WTC11 (cell line): ENCODE results near the gene FGFBP1. TPM values are rescaled to one million over a fixed set of nuclear protein-coding genes. Genes with fewer than 3 reads are reported as not detected.

ENCODE experiments used
- ATAC-seq: fragments of 200-7000 bp; cut with Tn5 transposase; 2 replicates; pipeline ENCODE4 v1.10.0; 2021; ENCODE audit warnings: mild to moderate bottlenecking, moderate library complexity
- CTCF ChIA-PET: fragments of 300-600 bp; sonication (Branson Sonifier 250); formaldehyde crosslinking; loops from one replicate; lab custom pipeline; 2021; ENCODE audit warnings: antibody characterized with exemption; lab: Charles Lee
- POLR2A ChIA-PET: fragments of 350-600 bp; sonication (Branson Sonifier 250); formaldehyde crosslinking; loops from one replicate; lab custom pipeline; 2021; ENCODE audit warnings: antibody characterized with exemption; lab: Charles Lee
- DNase-seq: peaks from one replicate; pipeline ENCODE4 v3.0.0; 2021; ENCODE audit warnings: low spot score
- H3K27ac Mint-ChIP-seq: 2 replicates; pipeline ENCODE4 v1.8.0; 2021; ENCODE audit warnings: mixed read lengths
- H3K27me3 Mint-ChIP-seq: 2 replicates; pipeline ENCODE4 v1.8.0; 2021; ENCODE audit warnings: low read depth, mild to moderate bottlenecking, moderate library complexity, mixed read lengths
- H3K36me3 Mint-ChIP-seq: 2 replicates; pipeline ENCODE4 v1.8.0; 2021; ENCODE audit warnings: mixed read lengths
- H3K4me1 Mint-ChIP-seq: 2 replicates; pipeline ENCODE4 v1.8.0; 2022; ENCODE audit warnings: mixed read lengths
- H3K4me3 Mint-ChIP-seq: 2 replicates; pipeline ENCODE4 v1.8.0; 2021; ENCODE audit warnings: mild to moderate bottlenecking, moderate library complexity, mixed read lengths
- H3K9me3 Mint-ChIP-seq: 2 replicates; pipeline ENCODE4 v1.8.0; 2021; ENCODE audit warnings: mixed read lengths
- E2F5 ChIP-seq: sonication (generic); formaldehyde crosslinking; IDR thresholded peaks from 2 replicates; pipeline ENCODE4 v1.8.1; 2022; ENCODE audit warnings: mild to moderate bottlenecking, moderate library complexity, missing genetic modification reagents
- ERG ChIP-seq: fragments of 250-450 bp; sonication (Bioruptor Pico); IDR thresholded peaks from 2 replicates; pipeline ENCODE4 v1.8.0; 2021; ENCODE audit warnings: mild to moderate bottlenecking
- MYBL2 ChIP-seq: sonication (generic); formaldehyde crosslinking; IDR thresholded peaks from 2 replicates; pipeline ENCODE4 v1.8.1; 2023; ENCODE audit warnings: mild to moderate bottlenecking, moderate library complexity, missing genetic modification reagents
- NFE2L1 ChIP-seq: sonication (generic); formaldehyde crosslinking; IDR thresholded peaks from 2 replicates; pipeline ENCODE4 v1.8.1; 2023; ENCODE audit warnings: missing genetic modification reagents
- NFYB ChIP-seq: sonication (generic); formaldehyde crosslinking; conservative IDR thresholded peaks from 2 replicates; pipeline ENCODE4 v1.8.0; 2022; ENCODE audit warnings: low read depth, missing genetic modification reagents
- PRRX2 ChIP-seq: fragments of 250-450 bp; sonication (Bioruptor Pico); IDR thresholded peaks from 2 replicates; pipeline ENCODE4 v1.8.0; 2021; ENCODE audit warnings: mild to moderate bottlenecking
- TEAD1 ChIP-seq: sonication (generic); formaldehyde crosslinking; IDR thresholded peaks from 2 replicates; pipeline ENCODE4 v1.8.0; 2022; ENCODE audit warnings: mild to moderate bottlenecking, missing genetic modification reagents
- ZNF138 ChIP-seq: sonication (generic); formaldehyde crosslinking; conservative IDR thresholded peaks from 2 replicates; pipeline ENCODE4 v1.8.1; 2022; ENCODE audit warnings: mild to moderate bottlenecking, moderate library complexity, missing genetic modification reagents
- ZNF219 ChIP-seq: sonication (generic); formaldehyde crosslinking; IDR thresholded peaks from 2 replicates; pipeline ENCODE4 v1.8.0; 2023; ENCODE audit warnings: missing genetic modification reagents, mild to moderate bottlenecking, borderline replicate concordance
- ZNF671 ChIP-seq: fragments of 250-450 bp; sonication (Bioruptor Pico); IDR thresholded peaks from 2 replicates; pipeline ENCODE4 v1.8.0; 2021; ENCODE audit warnings: mild to moderate bottlenecking
- total RNA-seq: library from RNA; stranded (reverse); gene quantifications from 3 replicates; pipeline ENCODE4 v1.2.3, GENCODE V29; 2021
- TF ChIP-seq, protein P1 (sequence below): sonication (generic); formaldehyde crosslinking; IDR thresholded peaks from 2 replicates; pipeline ENCODE4 v1.8.1; 2023; ENCODE audit warnings: mild to moderate bottlenecking, moderate library complexity, missing genetic modification reagents
- TF ChIP-seq, protein P2 (sequence below): sonication (generic); formaldehyde crosslinking; IDR thresholded peaks from 2 replicates; pipeline ENCODE4 v1.8.0; 2022; ENCODE audit warnings: missing genetic modification reagents
- TF ChIP-seq, protein P3 (sequence below): sonication (generic); formaldehyde crosslinking; IDR thresholded peaks from 2 replicates; pipeline ENCODE4 v1.8.1; 2022; ENCODE audit warnings: low read depth, mild to moderate bottlenecking, moderate library complexity, missing genetic modification reagents, borderline replicate concordance
- TF ChIP-seq, protein P4 (sequence below): fragments of 250-450 bp; sonication (Bioruptor Pico); IDR thresholded peaks from 2 replicates; pipeline ENCODE4 v1.9.0; 2021; ENCODE audit warnings: mild to moderate bottlenecking
- TF ChIP-seq, protein P5 (sequence below): fragments of 250-450 bp; sonication (Bioruptor Pico); IDR thresholded peaks from 2 replicates; pipeline ENCODE4 v1.9.0; 2021; ENCODE audit warnings: mild to moderate bottlenecking, borderline replicate concordance

The FGFBP1 gene
- total RNA-seq, 1 experiment from 2014 or later, result not detected

- TF ChIP-seq, protein P1, sequence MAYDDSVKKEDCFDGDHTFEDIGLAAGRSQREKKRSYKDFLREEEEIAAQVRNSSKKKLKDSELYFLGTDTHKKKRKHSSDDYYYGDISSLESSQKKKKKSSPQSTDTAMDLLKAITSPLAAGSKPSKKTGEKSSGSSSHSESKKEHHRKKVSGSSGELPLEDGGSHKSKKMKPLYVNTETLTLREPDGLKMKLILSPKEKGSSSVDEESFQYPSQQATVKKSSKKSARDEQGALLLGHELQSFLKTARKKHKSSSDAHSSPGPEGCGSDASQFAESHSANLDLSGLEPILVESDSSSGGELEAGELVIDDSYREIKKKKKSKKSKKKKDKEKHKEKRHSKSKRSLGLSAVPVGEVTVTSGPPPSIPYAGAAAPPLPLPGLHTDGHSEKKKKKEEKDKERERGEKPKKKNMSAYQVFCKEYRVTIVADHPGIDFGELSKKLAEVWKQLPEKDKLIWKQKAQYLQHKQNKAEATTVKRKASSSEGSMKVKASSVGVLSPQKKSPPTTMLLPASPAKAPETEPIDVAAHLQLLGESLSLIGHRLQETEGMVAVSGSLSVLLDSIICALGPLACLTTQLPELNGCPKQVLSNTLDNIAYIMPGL, result no peak
- TF ChIP-seq, protein P2, sequence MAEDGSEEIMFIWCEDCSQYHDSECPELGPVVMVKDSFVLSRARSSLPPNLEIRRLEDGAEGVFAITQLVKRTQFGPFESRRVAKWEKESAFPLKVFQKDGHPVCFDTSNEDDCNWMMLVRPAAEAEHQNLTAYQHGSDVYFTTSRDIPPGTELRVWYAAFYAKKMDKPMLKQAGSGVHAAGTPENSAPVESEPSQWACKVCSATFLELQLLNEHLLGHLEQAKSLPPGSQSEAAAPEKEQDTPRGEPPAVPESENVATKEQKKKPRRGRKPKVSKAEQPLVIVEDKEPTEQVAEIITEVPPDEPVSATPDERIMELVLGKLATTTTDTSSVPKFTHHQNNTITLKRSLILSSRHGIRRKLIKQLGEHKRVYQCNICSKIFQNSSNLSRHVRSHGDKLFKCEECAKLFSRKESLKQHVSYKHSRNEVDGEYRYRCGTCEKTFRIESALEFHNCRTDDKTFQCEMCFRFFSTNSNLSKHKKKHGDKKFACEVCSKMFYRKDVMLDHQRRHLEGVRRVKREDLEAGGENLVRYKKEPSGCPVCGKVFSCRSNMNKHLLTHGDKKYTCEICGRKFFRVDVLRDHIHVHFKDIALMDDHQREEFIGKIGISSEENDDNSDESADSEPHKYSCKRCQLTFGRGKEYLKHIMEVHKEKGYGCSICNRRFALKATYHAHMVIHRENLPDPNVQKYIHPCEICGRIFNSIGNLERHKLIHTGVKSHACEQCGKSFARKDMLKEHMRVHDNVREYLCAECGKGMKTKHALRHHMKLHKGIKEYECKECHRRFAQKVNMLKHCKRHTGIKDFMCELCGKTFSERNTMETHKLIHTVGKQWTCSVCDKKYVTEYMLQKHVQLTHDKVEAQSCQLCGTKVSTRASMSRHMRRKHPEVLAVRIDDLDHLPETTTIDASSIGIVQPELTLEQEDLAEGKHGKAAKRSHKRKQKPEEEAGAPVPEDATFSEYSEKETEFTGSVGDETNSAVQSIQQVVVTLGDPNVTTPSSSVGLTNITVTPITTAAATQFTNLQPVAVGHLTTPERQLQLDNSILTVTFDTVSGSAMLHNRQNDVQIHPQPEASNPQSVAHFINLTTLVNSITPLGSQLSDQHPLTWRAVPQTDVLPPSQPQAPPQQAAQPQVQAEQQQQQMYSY (CRISPR knock-in tag), result no peak
- TF ChIP-seq NFYB (CRISPR knock-in tag) (no peak), ZNF671 (CRISPR knock-in tag) (no peak), E2F5 (CRISPR knock-in tag) (no peak)
- TF ChIP-seq, protein P3, sequence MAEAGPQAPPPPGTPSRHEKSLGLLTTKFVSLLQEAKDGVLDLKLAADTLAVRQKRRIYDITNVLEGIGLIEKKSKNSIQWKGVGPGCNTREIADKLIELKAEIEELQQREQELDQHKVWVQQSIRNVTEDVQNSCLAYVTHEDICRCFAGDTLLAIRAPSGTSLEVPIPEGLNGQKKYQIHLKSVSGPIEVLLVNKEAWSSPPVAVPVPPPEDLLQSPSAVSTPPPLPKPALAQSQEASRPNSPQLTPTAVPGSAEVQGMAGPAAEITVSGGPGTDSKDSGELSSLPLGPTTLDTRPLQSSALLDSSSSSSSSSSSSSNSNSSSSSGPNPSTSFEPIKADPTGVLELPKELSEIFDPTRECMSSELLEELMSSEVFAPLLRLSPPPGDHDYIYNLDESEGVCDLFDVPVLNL (CRISPR knock-in tag), result no peak
These were observed 39.6 kb downstream of the FGFBP1 start (continued) for GRCh38 chr4:15898902-15899301.

- Mint-ChIP-seq H3K4me3 (no peak overlapping the region), H3K36me3 (no peaks in the 10 kb centered on the region), H3K27me3 (no peaks in the 10 kb centered on the region; the same call in 1 of the 2 replicates), H3K4me1 (no peaks in the 10 kb centered on the region), H3K9me3 (peaks cover 16% of the 10 kb centered on the region; the same call in 1 of the 2 replicates), H3K27ac (no peak overlapping the region)
- no peak for DNase-seq
- ChIA-PET CTCF (no interaction called here), POLR2A (no interaction called here)
- no peak for ATAC-seq
- no peak for TF ChIP-seq NFE2L1
- no peak for TF ChIP-seq MYBL2 (CRISPR knock-in tag)
- TF ChIP-seq ERG (CRISPR knock-in tag), result no peak
- no peak for TF ChIP-seq PRRX2 (CRISPR knock-in tag)
- TF ChIP-seq, protein P2 (CRISPR knock-in tag), result no peak
- no peak for TF ChIP-seq ZNF219
- TF ChIP-seq, protein P4, sequence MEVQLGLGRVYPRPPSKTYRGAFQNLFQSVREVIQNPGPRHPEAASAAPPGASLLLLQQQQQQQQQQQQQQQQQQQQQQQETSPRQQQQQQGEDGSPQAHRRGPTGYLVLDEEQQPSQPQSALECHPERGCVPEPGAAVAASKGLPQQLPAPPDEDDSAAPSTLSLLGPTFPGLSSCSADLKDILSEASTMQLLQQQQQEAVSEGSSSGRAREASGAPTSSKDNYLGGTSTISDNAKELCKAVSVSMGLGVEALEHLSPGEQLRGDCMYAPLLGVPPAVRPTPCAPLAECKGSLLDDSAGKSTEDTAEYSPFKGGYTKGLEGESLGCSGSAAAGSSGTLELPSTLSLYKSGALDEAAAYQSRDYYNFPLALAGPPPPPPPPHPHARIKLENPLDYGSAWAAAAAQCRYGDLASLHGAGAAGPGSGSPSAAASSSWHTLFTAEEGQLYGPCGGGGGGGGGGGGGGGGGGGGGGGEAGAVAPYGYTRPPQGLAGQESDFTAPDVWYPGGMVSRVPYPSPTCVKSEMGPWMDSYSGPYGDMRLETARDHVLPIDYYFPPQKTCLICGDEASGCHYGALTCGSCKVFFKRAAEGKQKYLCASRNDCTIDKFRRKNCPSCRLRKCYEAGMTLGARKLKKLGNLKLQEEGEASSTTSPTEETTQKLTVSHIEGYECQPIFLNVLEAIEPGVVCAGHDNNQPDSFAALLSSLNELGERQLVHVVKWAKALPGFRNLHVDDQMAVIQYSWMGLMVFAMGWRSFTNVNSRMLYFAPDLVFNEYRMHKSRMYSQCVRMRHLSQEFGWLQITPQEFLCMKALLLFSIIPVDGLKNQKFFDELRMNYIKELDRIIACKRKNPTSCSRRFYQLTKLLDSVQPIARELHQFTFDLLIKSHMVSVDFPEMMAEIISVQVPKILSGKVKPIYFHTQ (CRISPR knock-in tag), result no peak
- no peak for TF ChIP-seq ZNF138 (CRISPR knock-in tag)
- TF ChIP-seq TEAD1 (CRISPR knock-in tag), result no peak
- TF ChIP-seq, protein P5, sequence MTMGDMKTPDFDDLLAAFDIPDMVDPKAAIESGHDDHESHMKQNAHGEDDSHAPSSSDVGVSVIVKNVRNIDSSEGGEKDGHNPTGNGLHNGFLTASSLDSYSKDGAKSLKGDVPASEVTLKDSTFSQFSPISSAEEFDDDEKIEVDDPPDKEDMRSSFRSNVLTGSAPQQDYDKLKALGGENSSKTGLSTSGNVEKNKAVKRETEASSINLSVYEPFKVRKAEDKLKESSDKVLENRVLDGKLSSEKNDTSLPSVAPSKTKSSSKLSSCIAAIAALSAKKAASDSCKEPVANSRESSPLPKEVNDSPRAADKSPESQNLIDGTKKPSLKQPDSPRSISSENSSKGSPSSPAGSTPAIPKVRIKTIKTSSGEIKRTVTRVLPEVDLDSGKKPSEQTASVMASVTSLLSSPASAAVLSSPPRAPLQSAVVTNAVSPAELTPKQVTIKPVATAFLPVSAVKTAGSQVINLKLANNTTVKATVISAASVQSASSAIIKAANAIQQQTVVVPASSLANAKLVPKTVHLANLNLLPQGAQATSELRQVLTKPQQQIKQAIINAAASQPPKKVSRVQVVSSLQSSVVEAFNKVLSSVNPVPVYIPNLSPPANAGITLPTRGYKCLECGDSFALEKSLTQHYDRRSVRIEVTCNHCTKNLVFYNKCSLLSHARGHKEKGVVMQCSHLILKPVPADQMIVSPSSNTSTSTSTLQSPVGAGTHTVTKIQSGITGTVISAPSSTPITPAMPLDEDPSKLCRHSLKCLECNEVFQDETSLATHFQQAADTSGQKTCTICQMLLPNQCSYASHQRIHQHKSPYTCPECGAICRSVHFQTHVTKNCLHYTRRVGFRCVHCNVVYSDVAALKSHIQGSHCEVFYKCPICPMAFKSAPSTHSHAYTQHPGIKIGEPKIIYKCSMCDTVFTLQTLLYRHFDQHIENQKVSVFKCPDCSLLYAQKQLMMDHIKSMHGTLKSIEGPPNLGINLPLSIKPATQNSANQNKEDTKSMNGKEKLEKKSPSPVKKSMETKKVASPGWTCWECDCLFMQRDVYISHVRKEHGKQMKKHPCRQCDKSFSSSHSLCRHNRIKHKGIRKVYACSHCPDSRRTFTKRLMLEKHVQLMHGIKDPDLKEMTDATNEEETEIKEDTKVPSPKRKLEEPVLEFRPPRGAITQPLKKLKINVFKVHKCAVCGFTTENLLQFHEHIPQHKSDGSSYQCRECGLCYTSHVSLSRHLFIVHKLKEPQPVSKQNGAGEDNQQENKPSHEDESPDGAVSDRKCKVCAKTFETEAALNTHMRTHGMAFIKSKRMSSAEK, result no peak
These were observed 41.0 kb downstream of the FGFBP1 start for GRCh38 chr4:15897577-15897976.
